Neural cell (in vitro differentiated cells): ENCODE results near the gene RBM33. TPM values are rescaled to one million over a fixed set of nuclear protein-coding genes. Genes with fewer than 3 reads are reported as not detected.

Experiments used
- H2AFZ ChIP-seq: fragments of 200-600, 300-800 bp; sonication (generic), shearing (Covaris generic); 2 replicates; pipeline ENCODE4 v1.6.0; 2014; ENCODE audit warnings: low read depth, mild to moderate bottlenecking, antibody characterized with exemption, low read length, moderate library complexity
- H3F3A ChIP-seq: fragments of 200-600 bp; shearing (Covaris generic); 2 replicates; pipeline ENCODE4 v1.6.1; 2016; ENCODE audit warnings: mild to moderate bottlenecking, moderate library complexity, mixed read lengths, antibody characterized with exemption, low read length; ENCODE audit not compliant: insufficient read depth, poor library complexity, severe bottlenecking
- H3K27ac ChIP-seq: fragments of 200-600, 300-800 bp; sonication (generic), shearing (Covaris generic); 2 replicates; pipeline ENCODE4 v1.5.1; 2014; ENCODE audit warnings: mild to moderate bottlenecking, low read length, moderate library complexity
- H3K27me3 ChIP-seq: fragments of 300-800, 200-600 bp; sonication (generic), shearing (Covaris generic); 2 replicates; pipeline ENCODE4 v1.6.0; 2014; ENCODE audit warnings: mild to moderate bottlenecking, low read depth, low read length, moderate library complexity; ENCODE audit not compliant: insufficient read depth
- H3K36me3 ChIP-seq: fragments of 300-800, 200-600 bp; sonication (generic), shearing (Covaris generic); 2 replicates; pipeline ENCODE4 v1.5.1; 2014; ENCODE audit warnings: mild to moderate bottlenecking, antibody characterized with exemption, low read length, moderate library complexity; ENCODE audit not compliant: insufficient read depth
- H3K4me2 ChIP-seq: fragments of 300-800, 200-600 bp; sonication (generic), shearing (Covaris generic); 2 replicates; pipeline ENCODE4 v1.6.0; 2014; ENCODE audit warnings: mild to moderate bottlenecking, low read length
- H3K4me3 ChIP-seq: fragments of 300-800, 200-600 bp; sonication (generic), shearing (Covaris generic); 2 replicates; pipeline ENCODE4 v1.5.1; 2014; ENCODE audit warnings: mild to moderate bottlenecking, low read length, moderate library complexity
- H3K79me2 ChIP-seq: fragments of 200-600 bp; shearing (Covaris generic); replicated peaks from 2 replicates; pipeline ENCODE4 v1.6.0; 2014; ENCODE audit warnings: mild to moderate bottlenecking, low read length, moderate library complexity; ENCODE audit not compliant: insufficient read depth
- H3K9ac ChIP-seq: fragments of 300-800, 200-600 bp; sonication (generic), shearing (Covaris generic); 2 replicates; pipeline ENCODE4 v1.6.1; 2016; ENCODE audit warnings: mild to moderate bottlenecking, low read length, mixed read lengths
- H3K9me2 ChIP-seq: fragments of 200-600 bp; shearing (Covaris generic); 2 replicates; pipeline ENCODE4 v1.6.1; 2016; ENCODE audit warnings: mild to moderate bottlenecking, low read length, mixed read lengths; ENCODE audit not compliant: insufficient read depth
- H3K9me3 ChIP-seq: fragments of 200-600, 300-800 bp; sonication (generic), shearing (Covaris generic); 2 replicates; pipeline ENCODE4 v1.6.1; 2016; ENCODE audit warnings: mild to moderate bottlenecking, mixed run types, low read length, moderate library complexity, mixed read lengths
- H4K20me1 ChIP-seq: fragments of 200-600 bp; shearing (Covaris generic); 2 replicates; pipeline ENCODE4 v1.6.1; 2016; ENCODE audit warnings: mild to moderate bottlenecking, mixed run types; ENCODE audit not compliant: insufficient read depth
- CTCF ChIP-seq: fragments of 450-650 bp; IDR thresholded peaks from 2 replicates; pipeline ENCODE4 v1.5.1; 2014; ENCODE audit warnings: antibody characterized with exemption, mild to moderate bottlenecking, moderate library complexity; ENCODE audit not compliant: poor library complexity, severe bottlenecking
- EP300 ChIP-seq: fragments of 450-650 bp; conservative IDR thresholded peaks from 2 replicates; pipeline ENCODE4 v1.6.1; 2014; ENCODE audit warnings: antibody characterized with exemption, mild to moderate bottlenecking, moderate library complexity; ENCODE audit not compliant: poor library complexity, severe bottlenecking
- EZH2 ChIP-seq: fragments of 200-600, 300-800 bp; shearing (Covaris generic), sonication (generic); IDR thresholded peaks from 2 replicates; pipeline ENCODE4 v1.6.1; 2014; ENCODE audit warnings: antibody characterized with exemption, low read length, borderline replicate concordance, mild to moderate bottlenecking; ENCODE audit not compliant: insufficient read depth, poor library complexity, severe bottlenecking
- MXI1 ChIP-seq: fragments of 450-650 bp; conservative IDR thresholded peaks from 2 replicates; pipeline ENCODE4 v1.6.1; 2014; ENCODE audit warnings: antibody characterized with exemption, mild to moderate bottlenecking; ENCODE audit not compliant: poor library complexity, severe bottlenecking
- POLR2AphosphoS5 ChIP-seq: IDR thresholded peaks from 2 replicates; pipeline ENCODE4 v1.6.1; 2012
- RAD21 ChIP-seq: fragments of 450-650 bp; conservative IDR thresholded peaks from 2 replicates; pipeline ENCODE4 v1.6.1; 2014; ENCODE audit warnings: antibody characterized with exemption, mild to moderate bottlenecking, moderate library complexity
- SMC3 ChIP-seq: fragments of 450-650 bp; conservative IDR thresholded peaks from 2 replicates; pipeline ENCODE4 v1.6.1; 2014; ENCODE audit warnings: antibody characterized with exemption, mild to moderate bottlenecking, moderate library complexity; ENCODE audit not compliant: poor library complexity
- TAF1 ChIP-seq: IDR thresholded peaks from 2 replicates; pipeline ENCODE4 v1.6.1; 2012; ENCODE audit warnings: low read depth
- polyA plus RNA-seq: library from polyadenylated mRNA; depleted of rRNA; stranded (reverse); fragments of >200 nt; gene quantifications from 2 replicates; pipeline ENCODE4 v1.2.3, GENCODE V29; 2014
- TF ChIP-seq, protein P1 (sequence below): IDR thresholded peaks from 2 replicates; pipeline ENCODE4 v1.6.1; 2012; ENCODE audit warnings: borderline replicate concordance

The RBM33 gene
- polyA plus RNA-seq, 1 donor from 2014 or later = 53.2 TPM

DNA sequence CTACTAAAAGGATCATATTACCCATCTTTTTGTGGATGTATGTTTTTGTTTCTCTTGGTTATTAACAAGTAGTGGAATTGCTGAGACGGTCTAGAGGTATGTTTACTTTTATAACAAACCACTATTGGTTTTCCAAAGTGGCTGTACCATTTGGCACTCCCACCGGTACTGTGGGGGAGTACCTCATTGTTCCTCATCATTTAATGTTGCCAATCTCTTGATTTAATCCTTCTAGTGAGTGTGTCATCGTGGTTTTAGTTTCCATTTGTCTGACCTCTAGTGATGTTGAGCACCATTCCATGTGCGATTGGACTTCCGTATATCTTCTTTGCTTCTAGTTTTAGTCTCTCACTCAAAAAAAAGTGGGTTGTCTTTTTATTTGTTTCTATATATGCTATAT is 50.4 kb downstream of the RBM33 start:
- Histone ChIP-seq H3K9me3 (no peaks in the 10 kb centered on the region), H3K36me3 (no peaks in the 10 kb centered on the region), H3K9me2 (no peaks in the 10 kb centered on the region), H3K27me3 (no peaks in the 10 kb centered on the region), H3K4me2 (no peak overlapping the region), H3K27ac (no peak overlapping the region), H3F3A (no peaks in the 10 kb centered on the region), H4K20me1 (no peaks in the 10 kb centered on the region), H3K9ac (no peak overlapping the region), H3K79me2 (peaks cover 61% of the 10 kb centered on the region), H2AFZ (no peak overlapping the region), H3K4me3 (no peak overlapping the region)
- no peak for TF ChIP-seq POLR2AphosphoS5

- no peak overlapping the region for H3K4me3 ChIP-seq
- no peak overlapping the region for H3K27ac ChIP-seq
- no peak overlapping the region for H3K4me2 ChIP-seq
- no peaks in the 10 kb centered on the region for H3K9me2 ChIP-seq
- no peaks in the 10 kb centered on the region for H3K36me3 ChIP-seq
- no peaks in the 10 kb centered on the region for H4K20me1 ChIP-seq
- H2AFZ ChIP-seq = no peak overlapping the region
- no peaks in the 10 kb centered on the region for H3K9me3 ChIP-seq
- no peaks in the 10 kb centered on the region for H3F3A ChIP-seq
- no peak for TF ChIP-seq RAD21
- TF ChIP-seq TAF1 = no peak
- TF ChIP-seq CTCF = no peak
- TF ChIP-seq POLR2AphosphoS5 = no peak
- TF ChIP-seq EP300 = no peak
- no peak for TF ChIP-seq EZH2
- no peak for TF ChIP-seq SMC3
- TF ChIP-seq, protein P1, sequence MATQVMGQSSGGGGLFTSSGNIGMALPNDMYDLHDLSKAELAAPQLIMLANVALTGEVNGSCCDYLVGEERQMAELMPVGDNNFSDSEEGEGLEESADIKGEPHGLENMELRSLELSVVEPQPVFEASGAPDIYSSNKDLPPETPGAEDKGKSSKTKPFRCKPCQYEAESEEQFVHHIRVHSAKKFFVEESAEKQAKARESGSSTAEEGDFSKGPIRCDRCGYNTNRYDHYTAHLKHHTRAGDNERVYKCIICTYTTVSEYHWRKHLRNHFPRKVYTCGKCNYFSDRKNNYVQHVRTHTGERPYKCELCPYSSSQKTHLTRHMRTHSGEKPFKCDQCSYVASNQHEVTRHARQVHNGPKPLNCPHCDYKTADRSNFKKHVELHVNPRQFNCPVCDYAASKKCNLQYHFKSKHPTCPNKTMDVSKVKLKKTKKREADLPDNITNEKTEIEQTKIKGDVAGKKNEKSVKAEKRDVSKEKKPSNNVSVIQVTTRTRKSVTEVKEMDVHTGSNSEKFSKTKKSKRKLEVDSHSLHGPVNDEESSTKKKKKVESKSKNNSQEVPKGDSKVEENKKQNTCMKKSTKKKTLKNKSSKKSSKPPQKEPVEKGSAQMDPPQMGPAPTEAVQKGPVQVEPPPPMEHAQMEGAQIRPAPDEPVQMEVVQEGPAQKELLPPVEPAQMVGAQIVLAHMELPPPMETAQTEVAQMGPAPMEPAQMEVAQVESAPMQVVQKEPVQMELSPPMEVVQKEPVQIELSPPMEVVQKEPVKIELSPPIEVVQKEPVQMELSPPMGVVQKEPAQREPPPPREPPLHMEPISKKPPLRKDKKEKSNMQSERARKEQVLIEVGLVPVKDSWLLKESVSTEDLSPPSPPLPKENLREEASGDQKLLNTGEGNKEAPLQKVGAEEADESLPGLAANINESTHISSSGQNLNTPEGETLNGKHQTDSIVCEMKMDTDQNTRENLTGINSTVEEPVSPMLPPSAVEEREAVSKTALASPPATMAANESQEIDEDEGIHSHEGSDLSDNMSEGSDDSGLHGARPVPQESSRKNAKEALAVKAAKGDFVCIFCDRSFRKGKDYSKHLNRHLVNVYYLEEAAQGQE = no peak
- TF ChIP-seq MXI1 = no peak
- peaks cover 56% of the 10 kb centered on the region for H3K79me2 ChIP-seq
- no peak overlapping the region for H3K9ac ChIP-seq
- H3K27me3 ChIP-seq = no peaks in the 10 kb centered on the region
These were observed 52.3 kb downstream of the RBM33 start for GRCh38 chr7:155696747-155697146.

GRCh38 chr7:155698633-155699032 is 54.2 kb downstream of the RBM33 start:
- TF ChIP-seq SMC3 (no peak), EZH2 (no peak), POLR2AphosphoS5 (no peak), MXI1 (no peak), CTCF (no peak), RAD21 (no peak), TAF1 (no peak), EP300 (no peak)
- TF ChIP-seq, protein P1 = no peak
- H3K27me3 ChIP-seq = no peaks in the 10 kb centered on the region
- no peak overlapping the region for H3K4me3 ChIP-seq
- no peak overlapping the region for H3K4me2 ChIP-seq
- H2AFZ ChIP-seq = no peak overlapping the region
- no peaks in the 10 kb centered on the region for H3F3A ChIP-seq
- H4K20me1 ChIP-seq = no peaks in the 10 kb centered on the region
- H3K27ac ChIP-seq = no peak overlapping the region
- H3K9me3 ChIP-seq = no peaks in the 10 kb centered on the region
- peaks cover 43% of the 10 kb centered on the region for H3K79me2 ChIP-seq
- H3K9me2 ChIP-seq = no peaks in the 10 kb centered on the region
- H3K36me3 ChIP-seq = peaks cover 9% of the 10 kb centered on the region
- no peak overlapping the region for H3K9ac ChIP-seq
